GM23248 (cell line): ENCODE measurements around the gene BPGM.

Experiments
- EZH2 ChIP-seq: fragments of 200-600 bp; sonication (generic); IDR thresholded peaks from 2 replicates; pipeline ENCODE4 v1.6.1; 2018; ENCODE audit warnings: antibody characterized with exemption, mild to moderate bottlenecking; ENCODE audit not compliant: insufficient read depth, poor library complexity, severe bottlenecking
- EZH2phosphoT487 ChIP-seq: fragments of 200-600 bp; sonication (generic); IDR thresholded peaks from 2 replicates; pipeline ENCODE4 v1.6.1; 2018; ENCODE audit warnings: antibody characterized with exemption, moderate library complexity, mild to moderate bottlenecking, low read depth; ENCODE audit not compliant: insufficient read depth

DNA sequence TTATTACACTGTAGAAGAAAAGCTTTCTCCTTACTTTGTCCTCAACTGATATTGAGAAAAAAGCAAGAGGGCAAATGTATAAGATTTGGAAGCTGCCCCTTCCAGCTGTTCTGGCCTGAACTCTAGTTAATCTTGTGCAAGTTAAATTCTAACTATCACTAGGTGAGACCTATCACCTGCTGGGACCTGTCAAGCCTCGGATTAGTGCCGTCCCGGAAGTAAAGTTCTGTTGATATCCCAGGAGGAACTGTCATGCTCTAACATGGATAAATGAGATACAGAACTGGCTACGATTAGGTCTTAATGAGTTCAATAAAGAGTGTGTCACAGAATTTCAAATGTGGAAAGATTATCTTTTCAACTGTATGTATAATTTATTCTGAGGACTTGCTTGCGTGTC is 1.2 kb upstream of the BPGM start:
- TF ChIP-seq EZH2phosphoT487 = no peak
- TF ChIP-seq EZH2 = no peak
